Stromal cell of bone marrow (primary cell): ENCODE results near the gene SNX6.
"Not testable (repeated sequence)": the region's sequence is repeated elsewhere in the genome, so short reads cannot be mapped to it uniquely, and the experiment has no call there.

Source experiments
- DNase-seq: peaks from one replicate; pipeline ENCODE4 v3.0.0-alpha.2; 2012; ENCODE audit warnings: low read depth

SNX6 gene

DNA sequence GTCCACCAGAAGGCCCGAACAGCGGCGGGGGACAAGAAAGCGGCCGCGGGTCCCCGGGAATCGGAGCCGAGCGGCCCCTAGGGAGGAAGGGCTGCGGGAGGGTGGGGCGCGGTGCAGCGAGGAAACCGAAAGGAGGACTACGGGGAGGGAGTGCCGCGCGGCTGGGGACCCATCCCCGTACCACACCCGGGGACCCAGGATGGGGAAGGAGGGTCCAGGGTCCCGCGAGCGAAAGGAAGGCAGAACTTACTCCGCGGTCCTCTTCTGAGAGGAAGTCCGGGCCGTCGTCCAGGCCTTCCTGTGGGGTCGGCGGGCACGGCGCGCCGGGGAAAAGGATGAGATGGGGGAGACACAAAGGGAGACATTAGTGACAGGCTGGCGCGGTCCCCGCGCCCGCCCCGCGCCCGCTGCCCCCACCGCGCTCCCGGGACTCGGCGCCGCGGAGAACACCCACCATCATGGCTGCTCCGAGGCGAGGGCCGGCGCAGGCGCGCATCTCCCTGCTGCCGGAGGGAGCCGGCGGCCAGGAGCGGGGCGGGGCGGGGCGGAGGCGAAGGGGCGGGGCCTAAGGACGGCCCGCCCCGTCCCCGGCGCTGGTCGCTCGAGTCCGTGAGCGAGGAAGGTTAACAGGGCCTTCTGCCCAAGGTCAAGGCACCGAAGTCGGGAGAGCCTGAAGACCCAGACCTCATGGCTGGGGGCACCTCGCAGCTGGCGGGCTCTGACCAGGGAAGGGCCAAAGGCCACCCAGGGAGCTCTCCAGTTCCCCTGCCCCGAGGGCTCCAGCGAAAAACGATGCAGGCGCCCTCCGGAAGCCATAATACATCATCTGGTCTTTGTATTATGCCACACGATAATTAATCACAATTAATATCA is at the start of gene SNX6:
SNX6 (minus strand) TSS at position 492 of the 873 bp plus-strand sequence; CDS start at position 460, 32 bp downstream.
- peak; percentile 53 for DNase-seq

DNA sequence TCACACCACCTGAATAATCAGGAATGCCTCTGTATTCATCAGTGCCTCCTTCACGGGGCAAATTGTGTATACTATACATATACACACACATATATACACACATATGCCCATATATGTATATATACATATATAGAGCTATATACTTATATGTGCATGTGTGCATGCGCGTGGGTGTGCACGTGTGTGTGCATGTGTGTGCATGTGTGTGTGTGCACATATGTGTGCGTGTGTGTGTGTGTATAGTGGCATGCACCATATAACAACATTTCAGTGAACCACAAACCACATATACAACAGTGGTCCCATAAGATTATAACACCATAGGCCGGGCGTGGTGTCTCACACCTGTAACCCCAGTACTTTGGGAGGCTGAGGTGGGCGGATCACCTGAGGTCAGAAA is 48.8 kb upstream of the SNX6 start:
- no peak for DNase-seq

- no peak for DNase-seq
Observed at GRCh38 chr14:34678306-34678705, 48.4 kb upstream of the SNX6 start.

DNA sequence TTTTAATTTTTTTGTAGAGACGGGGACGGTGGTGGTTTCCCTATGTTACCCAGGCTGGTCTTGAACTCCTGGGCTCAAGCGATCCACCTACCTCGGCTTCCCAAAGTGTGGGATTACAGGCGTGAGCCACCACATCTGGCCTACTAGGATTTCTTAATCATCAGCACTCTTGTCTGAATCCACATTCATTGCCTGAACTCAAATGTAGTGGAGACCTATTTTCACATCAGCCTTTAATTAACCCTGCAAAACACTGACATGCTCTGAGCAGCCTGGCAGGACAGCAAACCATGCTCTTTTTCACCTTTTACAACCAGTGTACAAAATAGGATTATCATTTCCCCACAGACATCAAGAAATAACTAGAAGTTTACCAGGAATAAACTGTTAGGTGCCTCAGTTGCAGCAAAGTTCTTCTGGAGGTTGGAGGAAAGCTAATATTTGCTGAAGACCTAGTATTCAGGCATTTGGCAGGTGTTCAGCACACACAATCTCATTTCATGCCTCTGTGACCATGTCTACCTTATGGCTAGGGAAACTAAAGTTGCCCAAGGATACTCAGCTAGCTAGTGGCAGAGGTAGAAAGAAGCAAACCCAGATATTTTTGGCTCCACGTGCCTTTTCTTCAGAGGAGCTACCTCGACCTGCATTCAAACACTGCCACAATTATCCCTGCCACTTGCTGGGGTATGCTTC is 46.7 kb upstream of the SNX6 start:
- DNase-seq: no peak

DNA sequence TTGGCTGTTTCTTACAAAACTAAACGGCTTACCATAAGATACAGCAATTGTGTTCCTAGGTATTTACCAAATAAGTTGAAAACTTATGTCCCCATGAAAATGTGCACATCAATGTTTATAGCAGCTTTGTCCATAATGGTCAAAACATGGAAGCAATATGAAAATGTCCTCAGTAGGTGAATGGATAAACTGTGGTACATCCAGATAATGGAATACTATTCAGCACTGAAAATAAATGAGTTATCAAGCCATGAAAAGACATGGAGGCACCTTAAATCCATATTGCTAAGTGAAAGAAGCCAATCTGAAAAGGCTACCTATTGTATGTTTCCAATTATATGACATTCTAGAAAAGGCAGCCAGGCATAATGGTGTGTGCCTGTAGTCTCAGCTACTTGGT is 43.8 kb upstream of the SNX6 start:
- DNase-seq: no peak

- DNase-seq: no peak
Observed at GRCh38 chr14:34671716-34672115, 41.8 kb upstream of the SNX6 start.

GRCh38 chr14:34668111-34668510 is 38.2 kb upstream of the SNX6 start:
- DNase-seq: no peak

GRCh38 chr14:34667007-34667406 is 37.1 kb upstream of the SNX6 start:
- no peak for DNase-seq

- DNase-seq: no peak
Observed at GRCh38 chr14:34665785-34666435, 36.0 kb upstream of the SNX6 start.

DNA sequence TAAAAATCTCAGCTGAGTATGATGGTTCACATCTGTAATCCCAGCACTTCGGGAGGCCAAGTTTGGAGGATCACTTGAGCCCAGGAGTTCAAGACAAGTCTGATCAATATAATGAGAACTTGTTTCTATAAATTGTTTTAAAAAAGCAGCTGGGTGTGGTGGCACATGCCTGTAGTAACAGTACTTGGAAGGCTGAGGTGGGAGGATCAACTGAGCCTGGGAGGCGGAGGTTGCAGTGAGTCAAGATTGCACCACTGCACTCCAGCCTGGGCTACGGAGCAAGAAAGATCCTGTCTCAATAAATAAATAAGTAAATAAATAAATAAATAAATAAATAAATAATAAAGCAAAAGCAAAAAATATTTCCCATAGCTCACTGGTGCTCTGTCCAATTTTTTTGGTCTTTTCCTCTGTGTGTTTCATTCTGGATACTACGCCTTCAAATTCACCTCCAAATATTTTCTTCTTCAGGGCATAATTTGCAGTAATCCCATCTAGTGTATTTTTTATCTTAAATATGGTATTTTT is 32.7 kb upstream of the SNX6 start:
- DNase-seq: no peak

DNA sequence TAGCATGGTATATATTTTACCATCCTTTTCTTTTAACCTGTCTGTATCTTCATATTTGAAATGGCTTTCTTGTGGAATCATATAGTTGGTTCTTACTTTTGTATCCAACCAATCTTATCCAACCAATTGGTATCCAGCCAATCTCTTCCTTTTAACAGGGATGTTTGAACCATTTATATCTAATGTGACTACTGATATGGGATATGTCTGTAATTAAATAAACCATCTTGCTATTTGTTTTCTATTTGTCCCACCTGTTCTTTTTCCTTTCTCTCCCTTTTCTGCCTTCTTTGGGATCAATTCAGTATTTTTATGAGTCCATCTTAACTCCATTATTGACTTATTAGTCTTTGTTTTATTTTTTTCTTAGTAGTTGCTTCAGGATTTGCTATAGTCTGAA is 30.8 kb upstream of the SNX6 start:
- DNase-seq: no peak

GRCh38 chr14:34655959-34656358 is 26.0 kb upstream of the SNX6 start:
- DNase-seq: no peak

DNA sequence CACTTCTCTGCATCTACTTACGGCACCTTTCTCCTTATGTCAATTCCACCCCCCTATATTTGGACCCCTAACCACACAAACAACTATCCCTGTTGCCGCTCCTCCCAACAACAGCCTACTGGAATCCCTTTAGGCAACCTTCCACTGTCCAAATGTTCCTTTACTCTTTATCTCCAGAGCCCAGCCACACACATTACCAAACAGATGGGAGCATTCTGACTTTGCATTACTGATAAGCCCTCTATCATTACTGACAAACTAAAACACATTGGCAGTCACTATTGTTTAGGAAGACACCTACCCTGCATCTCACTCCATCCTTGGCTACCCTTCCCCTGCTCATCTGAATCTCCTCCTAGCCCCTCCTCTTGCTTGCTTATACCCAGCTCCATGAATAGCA is 23.1 kb upstream of the SNX6 start:
- not testable (repeated sequence) for DNase-seq

DNA sequence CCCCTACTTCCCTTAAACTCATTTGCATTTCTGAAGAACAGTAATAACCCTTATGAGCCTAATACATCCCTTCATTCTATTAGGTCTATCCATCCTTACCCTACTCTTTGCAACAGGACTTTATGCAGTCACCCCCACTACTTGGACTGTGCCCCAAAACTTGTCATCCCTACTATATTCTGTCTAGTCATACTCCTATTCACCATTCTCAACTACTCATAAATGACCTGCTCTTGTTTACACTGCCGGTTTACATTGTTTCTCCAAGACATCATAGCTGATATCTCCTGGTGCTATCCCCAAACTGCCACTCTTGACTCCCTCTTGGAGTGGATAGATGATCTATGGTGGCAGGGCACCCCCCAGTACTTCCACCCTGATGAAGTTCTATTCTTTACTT is 22.4 kb upstream of the SNX6 start:
- DNase-seq: not testable (repeated sequence)

DNA sequence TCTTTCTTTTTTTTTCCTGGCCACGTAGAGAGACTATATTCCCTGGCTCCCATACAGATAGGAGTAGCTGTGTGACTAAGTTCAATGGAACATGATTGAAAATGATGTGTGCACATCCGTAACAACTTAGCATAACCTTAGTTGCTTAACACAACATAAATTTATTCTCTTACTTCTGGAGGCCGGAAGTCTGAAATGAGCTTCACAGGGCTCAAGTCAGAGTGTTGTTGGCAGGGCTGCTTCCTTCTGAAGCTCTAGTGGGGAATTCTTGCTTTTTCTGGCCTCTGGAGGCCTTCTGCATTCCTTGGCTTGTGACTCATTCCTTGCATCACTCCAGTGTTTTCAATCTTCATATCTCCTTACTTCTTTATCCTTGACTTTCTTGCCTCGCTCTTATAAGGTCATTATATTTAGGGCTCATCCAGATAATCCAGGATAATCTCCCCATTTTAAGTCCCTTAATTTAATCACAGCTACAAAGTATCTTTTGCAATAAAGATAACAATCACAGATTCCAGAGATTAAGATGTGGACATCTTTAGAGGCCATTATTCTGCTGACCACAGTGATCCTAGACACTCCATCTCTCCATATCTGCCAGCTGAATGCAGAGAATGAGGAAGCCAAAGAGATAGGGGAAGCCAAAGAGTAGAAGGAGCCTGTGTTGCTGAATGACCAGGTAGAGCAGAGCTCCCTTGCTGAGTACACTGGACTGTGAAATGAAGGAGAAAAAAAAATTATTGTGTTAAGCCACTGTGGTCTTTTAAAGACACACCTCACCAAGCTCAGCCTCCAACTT is 21.0 kb upstream of the SNX6 start:
- peak; percentile 99 for DNase-seq

- not testable (repeated sequence) for DNase-seq
Observed at GRCh38 chr14:34650006-34650405, 20.1 kb upstream of the SNX6 start.

GRCh38 chr14:34649344-34649743 is 19.4 kb upstream of the SNX6 start:
- DNase-seq: peak; percentile 84

GRCh38 chr14:34646570-34647255 is 16.8 kb upstream of the SNX6 start:
- no peak for DNase-seq

- no peak for DNase-seq
Observed at GRCh38 chr14:34643361-34643760, 13.4 kb upstream of the SNX6 start.

- DNase-seq: no peak
Observed at GRCh38 chr14:34642595-34642994, 12.6 kb upstream of the SNX6 start.

- no peak for DNase-seq
Observed at GRCh38 chr14:34640826-34641225, 10.9 kb upstream of the SNX6 start.
